ENCODE measurements around the gene DCD.

Gene DCD

DNA sequence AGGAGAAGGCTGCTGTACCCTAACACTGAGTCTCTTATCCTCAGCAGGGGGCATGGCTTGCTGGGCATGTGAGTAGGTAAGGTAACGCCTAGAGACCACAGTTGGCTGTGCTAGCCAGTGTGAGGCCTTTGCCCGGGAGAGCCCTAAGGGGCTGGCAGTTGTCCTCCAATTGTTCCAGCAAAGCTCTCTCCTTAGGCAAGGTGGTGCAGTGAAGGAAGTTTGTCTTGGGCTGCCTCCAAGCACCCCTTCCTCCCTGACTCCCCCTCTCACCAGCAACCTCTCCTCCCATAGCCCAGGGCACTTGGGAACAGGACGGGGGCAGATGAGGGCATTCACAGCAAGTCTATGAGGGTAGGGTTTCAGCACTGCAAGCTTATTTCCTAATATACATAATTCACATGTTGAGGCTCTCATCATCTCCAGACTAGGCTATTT, 36.4 kb downstream of the DCD start:
- no peak for TF ChIP-seq JUND (IDR thresholded peaks at IDR 0.05; ENCODE audit: low read depth)
- DNase-seq (ENCODE audit: low read depth in 1 of 2, low spot score in 1 of 2) = peak in 1 of 2 experiments; percentile 35
- in situ Hi-C loops (cut with HindIII; ENCODE audit: low pct_unique_long_range_greater_than_20kb, low sequenced_read_pairs) = no loop called here

DNA sequence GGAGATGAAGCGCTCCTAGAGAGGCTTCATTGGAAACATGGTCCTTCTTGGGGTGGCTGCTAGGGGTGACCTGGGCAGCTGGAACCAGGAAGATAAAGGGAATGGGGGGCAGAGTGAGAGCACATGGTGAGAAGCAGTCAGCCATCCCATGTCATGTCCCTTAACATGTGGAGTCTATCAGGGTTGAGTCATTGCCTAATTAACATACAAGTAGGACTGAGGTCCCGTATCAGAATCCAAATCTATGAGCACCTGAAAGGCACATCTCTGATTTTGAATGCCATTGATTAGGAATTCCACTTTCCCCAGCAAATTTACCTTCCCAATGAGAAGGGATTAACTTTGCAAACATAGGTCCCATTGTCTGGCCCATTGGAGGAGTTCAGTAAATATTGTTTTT, 39.4 kb downstream of the DCD start:
- TF ChIP-seq JUND (IDR thresholded peaks at IDR 0.05; ENCODE audit: low read depth) = no peak
- in situ Hi-C loops (cut with HindIII; ENCODE audit: low pct_unique_long_range_greater_than_20kb, low sequenced_read_pairs) = no loop called here
- no peak for DNase-seq (ENCODE audit: low read depth in 1 of 2, low spot score in 1 of 2)

DNA sequence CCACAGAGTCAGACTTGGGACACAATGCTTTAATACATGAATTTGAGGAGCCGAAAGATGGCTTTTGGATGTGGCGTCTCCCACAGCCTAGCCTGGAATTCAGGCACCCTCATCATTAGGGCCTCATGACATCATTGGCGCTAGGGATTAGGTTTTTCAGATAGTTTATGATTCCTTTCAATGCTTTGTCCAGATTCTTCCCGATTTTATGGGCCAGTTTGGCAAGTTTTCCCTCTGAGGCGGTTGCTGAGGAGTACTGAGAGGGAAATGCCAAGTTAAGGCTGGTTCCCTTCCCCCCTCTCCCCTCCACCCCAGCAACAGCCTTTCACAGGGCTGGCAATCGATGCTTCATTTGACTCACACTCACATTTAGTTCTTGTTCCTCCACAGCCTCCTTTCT, 40.0 kb downstream of the DCD start:
- DNase-seq (ENCODE audit: low read depth in 1 of 2, low spot score in 1 of 2) = no peak
- no peak for TF ChIP-seq JUND (IDR thresholded peaks at IDR 0.05; ENCODE audit: low read depth)
- in situ Hi-C loops (cut with HindIII; ENCODE audit: low pct_unique_long_range_greater_than_20kb, low sequenced_read_pairs) = no loop called here

DNA sequence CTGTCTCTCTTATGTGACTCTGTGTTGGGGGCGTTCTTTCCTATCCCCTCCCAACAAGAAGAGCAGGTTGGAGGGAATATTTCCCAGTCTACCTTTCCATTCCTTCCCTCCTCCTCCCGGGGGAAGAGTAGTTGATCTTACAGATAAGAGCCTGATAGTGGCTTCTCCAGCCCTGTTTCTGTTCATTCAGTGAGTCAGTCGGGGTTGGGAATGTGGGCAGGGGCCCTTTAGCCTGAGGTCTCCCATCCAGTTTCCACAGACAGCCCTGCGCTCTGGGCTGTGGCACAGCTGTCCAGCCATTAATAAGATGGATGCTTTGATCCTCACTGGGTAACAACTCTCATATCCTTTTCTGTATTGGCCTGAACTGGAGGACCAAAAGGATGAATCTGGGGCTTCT, 41.6 kb downstream of the DCD start:
- in situ Hi-C loops (cut with HindIII; ENCODE audit: low pct_unique_long_range_greater_than_20kb, low sequenced_read_pairs) = no loop called here
- TF ChIP-seq JUND (IDR thresholded peaks at IDR 0.05; ENCODE audit: low read depth) = no peak
- DNase-seq (ENCODE audit: low read depth in 1 of 2, low spot score in 1 of 2) = no peak

DNA sequence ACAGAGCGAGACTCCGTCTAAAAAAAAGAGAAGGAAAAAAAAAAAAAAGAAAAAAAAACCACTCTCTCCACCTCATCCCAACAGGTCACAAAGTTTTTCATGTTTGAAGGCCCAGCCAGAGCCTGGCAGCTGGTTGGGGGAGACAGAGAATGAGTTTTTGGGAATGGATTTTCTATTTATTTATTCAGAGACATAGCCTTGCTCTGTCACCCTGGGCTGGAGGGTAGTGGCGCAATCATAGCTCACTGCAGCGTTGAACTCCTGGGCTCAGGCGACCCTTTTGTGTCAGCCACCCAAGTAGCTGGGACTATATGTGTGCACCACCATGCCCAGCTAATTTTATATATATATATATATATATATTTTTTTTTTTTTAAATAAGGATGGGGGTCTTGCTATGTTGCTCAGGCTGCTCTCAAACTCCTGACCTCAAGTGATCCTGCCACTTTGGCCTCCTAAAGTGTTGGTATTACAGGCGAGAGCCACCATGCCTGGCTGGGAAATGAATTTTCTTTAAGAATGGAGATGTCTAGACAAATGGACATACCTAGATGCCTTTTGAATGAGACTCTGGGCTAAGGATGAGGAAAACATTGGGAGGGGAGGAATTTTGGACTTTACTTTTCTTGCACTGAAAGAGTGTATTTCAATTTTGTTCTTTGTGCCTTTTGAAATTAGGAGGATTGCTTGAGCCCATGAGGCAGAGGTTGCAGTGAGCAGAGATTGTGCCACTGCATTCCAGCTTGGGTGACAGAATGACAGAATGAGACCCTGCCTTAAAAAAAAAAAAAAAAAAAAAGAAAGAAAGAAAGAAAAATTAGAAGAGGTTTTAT, 42.8 kb downstream of the DCD start:
- no peak for TF ChIP-seq JUND (IDR thresholded peaks at IDR 0.05; ENCODE audit: low read depth)
- in situ Hi-C loops (cut with HindIII; ENCODE audit: low pct_unique_long_range_greater_than_20kb, low sequenced_read_pairs) = no loop called here
- no peak for DNase-seq (ENCODE audit: low read depth in 1 of 2, low spot score in 1 of 2)

DNA sequence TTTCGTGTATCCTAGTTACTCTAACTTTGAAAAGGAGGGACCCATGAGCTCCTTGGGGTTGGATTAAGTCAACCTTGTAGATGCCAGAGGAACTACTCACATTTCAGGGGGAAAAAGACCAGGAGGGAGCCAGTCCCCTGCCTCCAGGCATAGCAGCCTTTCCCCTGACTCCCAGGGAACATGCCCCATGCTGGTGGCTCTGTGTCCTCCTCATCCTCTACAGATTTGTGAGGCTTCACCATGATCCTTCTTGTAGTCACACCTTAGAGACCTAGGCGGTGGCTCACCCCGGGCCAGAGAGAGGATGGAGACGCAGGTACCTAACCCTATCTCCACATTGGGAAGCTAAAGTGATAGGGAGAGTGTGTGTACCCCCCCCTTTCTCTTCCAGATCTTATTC, 43.7 kb downstream of the DCD start:
- DNase-seq (ENCODE audit: low read depth in 1 of 2, low spot score in 1 of 2) = no peak
- no peak for TF ChIP-seq JUND (IDR thresholded peaks at IDR 0.05; ENCODE audit: low read depth)
- in situ Hi-C loops (cut with HindIII; ENCODE audit: low pct_unique_long_range_greater_than_20kb, low sequenced_read_pairs) = no loop called here

DNA sequence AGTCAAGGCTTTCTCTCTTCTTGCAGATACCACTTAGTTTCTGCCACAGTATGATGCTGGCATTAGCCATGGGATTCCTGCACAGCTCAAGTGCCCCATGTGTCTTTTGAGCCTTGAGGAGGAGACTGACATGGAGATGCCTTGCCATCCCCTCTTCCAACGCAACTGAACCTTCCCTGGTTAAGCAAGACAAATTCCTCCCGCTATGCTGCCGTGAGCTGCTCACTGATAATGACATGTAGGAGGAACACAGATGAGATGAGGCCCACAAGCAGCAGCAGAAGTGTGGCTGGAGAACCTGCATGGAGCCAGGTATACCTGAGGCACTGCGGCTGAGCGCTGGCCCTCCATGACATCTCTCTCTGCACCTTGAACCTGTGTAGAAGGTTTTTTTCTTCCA, 44.3 kb downstream of the DCD start:
- in situ Hi-C loops (cut with HindIII; ENCODE audit: low pct_unique_long_range_greater_than_20kb, low sequenced_read_pairs) = no loop called here
- no peak for TF ChIP-seq JUND (IDR thresholded peaks at IDR 0.05; ENCODE audit: low read depth)
- no peak for DNase-seq (ENCODE audit: low read depth in 1 of 2, low spot score in 1 of 2)

DNA sequence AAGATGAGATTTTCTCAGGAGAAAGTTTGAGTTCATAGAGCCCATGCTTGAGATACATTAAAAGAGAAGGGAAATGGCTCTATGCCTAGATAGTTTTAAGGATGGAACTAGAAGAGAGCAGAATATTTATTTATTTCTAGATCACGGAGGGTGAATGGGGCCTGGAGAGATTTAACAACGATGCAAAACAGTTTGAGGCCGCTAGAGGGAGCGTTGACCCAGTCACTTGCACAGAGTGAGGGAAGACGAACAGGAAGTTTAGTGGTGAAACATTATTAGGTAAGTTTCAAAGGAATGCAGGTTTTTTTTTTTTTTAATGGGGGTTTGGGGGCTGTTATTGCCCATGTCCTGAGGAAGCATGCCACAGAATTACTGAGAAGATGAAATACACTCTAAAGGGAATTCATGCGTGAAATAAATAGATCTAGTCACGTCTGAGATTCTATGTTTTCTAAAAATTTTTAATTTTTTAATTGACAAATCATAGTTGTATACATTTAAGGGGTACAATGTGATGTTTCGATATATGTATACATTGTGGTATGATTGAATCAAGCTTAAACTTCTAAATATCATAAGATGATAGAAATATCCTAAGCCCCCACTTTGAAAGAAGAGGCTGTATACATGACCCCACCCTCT, 44.9 kb downstream of the DCD start:
- DNase-seq (ENCODE audit: low read depth in 1 of 2, low spot score in 1 of 2) = peak; percentile 76 to 80
- no peak for TF ChIP-seq JUND (IDR thresholded peaks at IDR 0.05; ENCODE audit: low read depth)
- in situ Hi-C loops (cut with HindIII; ENCODE audit: low pct_unique_long_range_greater_than_20kb, low sequenced_read_pairs) = no loop called here

DNA sequence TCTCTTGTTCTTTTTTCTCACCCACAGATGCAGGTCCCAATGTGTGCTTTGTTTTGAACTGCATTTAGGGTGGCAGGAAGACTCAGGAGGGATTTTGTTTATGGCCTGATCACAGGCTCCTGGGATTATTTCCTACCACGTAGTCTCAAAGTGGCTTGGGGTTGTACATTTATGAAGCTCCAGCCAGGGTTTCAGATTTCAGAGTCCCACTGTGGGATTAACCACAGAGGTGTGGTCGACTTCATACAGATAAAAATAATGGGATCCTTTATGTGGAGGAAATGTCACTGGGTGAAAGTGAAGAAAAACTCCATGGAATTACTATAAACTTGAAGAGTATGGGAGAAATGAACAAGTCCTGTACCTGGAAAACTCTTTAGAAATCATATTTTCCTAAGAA, 45.5 kb downstream of the DCD start:
- no peak for DNase-seq (ENCODE audit: low read depth in 1 of 2, low spot score in 1 of 2)
- in situ Hi-C loops (cut with HindIII; ENCODE audit: low pct_unique_long_range_greater_than_20kb, low sequenced_read_pairs) = no loop called here
- TF ChIP-seq JUND (IDR thresholded peaks at IDR 0.05; ENCODE audit: low read depth) = no peak

DNA sequence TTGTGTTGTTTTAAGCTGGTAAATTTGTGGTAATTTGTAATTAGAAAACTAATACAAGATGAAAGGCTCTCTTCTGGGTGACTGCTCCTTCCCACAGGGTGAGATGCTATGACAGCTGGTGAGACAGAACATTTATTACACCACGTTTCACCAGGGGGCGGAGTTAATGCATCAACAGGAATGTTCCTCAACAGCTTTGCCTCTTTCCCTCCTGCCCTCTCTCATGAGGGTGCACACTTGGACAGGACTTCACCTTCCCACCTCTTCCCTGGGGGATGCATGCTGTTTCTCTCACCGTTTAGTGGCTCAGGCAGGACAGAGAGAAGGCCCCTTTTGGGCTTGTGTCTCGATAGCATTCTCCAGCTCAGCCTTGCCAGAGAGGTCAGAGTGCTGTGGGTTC, 46.3 kb downstream of the DCD start:
- peak in 1 of 2 experiments; percentile 34 for DNase-seq (ENCODE audit: low read depth in 1 of 2, low spot score in 1 of 2)
- in situ Hi-C loops (cut with HindIII; ENCODE audit: low pct_unique_long_range_greater_than_20kb, low sequenced_read_pairs) = no loop called here

DNA sequence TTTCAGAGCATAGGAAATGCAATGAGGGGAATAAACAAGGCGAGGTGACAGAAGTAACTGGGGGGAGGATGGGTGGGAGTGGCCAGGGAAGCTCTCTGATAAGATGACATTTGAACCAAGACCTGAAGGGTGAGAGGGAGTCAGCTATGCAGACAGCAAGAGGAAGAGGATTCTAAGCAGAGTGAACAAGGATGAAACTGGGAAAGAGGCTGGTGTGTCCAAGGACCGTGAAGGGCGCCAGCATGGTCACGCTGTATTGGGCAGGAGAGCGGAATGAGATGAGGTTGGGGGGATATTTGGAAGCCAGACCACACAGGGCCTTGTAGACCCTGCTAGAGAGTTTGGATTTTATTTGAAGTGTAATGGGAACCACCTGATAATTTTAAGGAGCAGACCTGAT, 49.2 kb downstream of the DCD start:
- in situ Hi-C loops (cut with HindIII; ENCODE audit: low pct_unique_long_range_greater_than_20kb, low sequenced_read_pairs) = no loop called here

More for the DNA sequence above, 46.3 kb downstream of the DCD start:
- no peak for TF ChIP-seq JUND (IDR thresholded peaks at IDR 0.05; ENCODE audit: low read depth)

DNA sequence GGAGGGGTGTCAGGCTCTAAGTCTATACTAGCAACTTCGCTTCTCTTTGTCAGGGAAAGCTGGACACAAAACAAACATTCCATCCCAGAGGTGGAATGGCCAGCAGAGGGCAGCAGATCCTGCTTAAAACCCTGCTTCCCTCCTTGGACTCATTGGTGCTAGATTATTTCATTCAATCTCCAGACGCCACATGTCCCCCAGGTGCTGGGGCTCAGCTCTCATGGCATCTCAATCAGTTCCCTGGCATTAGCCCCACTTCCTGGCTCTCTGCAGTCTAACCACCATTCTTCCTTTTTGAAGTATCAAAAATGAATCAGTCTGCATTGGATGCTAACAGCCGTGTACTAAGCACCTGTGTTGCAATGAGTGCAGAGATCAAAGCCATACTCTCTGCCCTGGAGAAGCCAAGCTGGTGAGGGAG, 51.6 kb downstream of the DCD start:
- in situ Hi-C loops (cut with HindIII; ENCODE audit: low pct_unique_long_range_greater_than_20kb, low sequenced_read_pairs) = no loop called here
- TF ChIP-seq JUND (IDR thresholded peaks at IDR 0.05; ENCODE audit: low read depth) = no peak
- DNase-seq (ENCODE audit: low read depth in 1 of 2, low spot score in 1 of 2) = peak; percentile 64 to 84

More for the DNA sequence above, 49.2 kb downstream of the DCD start:
- DNase-seq (ENCODE audit: low read depth in 1 of 2, low spot score in 1 of 2) = no peak
- no peak for TF ChIP-seq JUND (IDR thresholded peaks at IDR 0.05; ENCODE audit: low read depth)

DNA sequence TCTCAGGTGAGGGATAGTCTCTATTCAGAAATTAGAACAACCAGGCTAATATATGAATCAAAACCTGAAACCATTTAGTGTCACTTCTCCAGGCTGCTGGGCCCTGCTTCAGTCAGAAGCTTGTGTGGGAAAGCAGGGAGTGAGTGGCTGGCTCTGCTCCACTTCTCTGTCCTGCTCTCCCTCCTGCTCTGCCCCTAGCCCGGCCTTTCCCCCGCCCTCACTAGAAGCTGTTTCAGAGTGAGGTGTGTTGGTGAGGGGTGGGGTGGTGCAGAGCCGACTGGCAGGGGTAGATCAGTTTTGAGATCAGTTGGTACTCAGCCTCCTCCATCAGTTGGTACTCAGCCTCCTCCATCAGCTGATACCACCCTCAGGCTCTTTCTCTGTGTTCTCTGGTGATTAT, 52.7 kb downstream of the DCD start:
- DNase-seq (ENCODE audit: low read depth in 1 of 2, low spot score in 1 of 2) = no peak
- TF ChIP-seq JUND (IDR thresholded peaks at IDR 0.05; ENCODE audit: low read depth) = no peak
- in situ Hi-C loops (cut with HindIII; ENCODE audit: low pct_unique_long_range_greater_than_20kb, low sequenced_read_pairs) = no loop called here
